ENCODE data around the gene AHRR. TPM values are rescaled to one million over a fixed set of nuclear protein-coding genes. Genes with fewer than 3 reads are reported as not detected.

Gene AHRR
- total and polyA plus RNA-seq, 2 of the 4 experiments (the other 2 are of a cell fraction) = 15.6 to 37.1 TPM

DNA sequence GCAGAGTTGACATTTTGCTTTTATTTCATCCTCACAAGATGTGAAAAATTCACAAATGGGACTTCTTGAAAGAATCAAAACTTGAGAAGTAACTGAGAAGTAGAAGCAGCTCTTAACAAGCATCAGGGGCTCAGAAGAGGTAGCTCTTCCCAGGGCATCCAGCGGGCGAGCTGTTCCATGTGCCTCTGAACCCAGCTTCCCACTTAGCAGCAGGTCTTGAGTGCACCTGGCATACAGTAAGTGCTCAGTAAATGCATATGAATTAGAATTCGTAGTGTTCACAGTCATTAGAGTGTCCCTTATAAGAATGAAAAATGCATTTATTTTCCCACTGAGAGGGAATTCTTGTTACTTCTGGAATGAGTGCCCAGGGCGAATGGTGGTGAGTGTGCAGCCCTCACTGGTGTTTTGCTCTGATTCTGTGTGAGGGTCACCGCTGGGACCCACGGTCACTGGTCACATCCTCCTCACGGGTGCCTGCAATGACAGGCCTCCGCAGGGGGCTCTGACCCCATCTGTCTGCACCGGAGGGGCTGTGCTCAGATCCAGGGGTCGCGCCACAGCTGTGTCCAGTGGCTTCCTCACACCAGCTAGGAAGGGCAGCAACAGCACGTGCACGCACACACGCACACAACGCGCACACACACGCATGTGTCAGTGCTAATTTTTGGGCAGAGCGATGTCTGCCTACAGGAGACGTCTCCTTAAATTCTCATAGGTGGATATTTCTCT lies 148.4 kb downstream of the AHRR start (continued):
- no peak for TF ChIP-seq RAD21 (IDR thresholded peaks at IDR 0.05; ENCODE audit: low read length)

- Histone ChIP-seq H3K4me1 (ENCODE audit: control insufficient read depth, insufficient read depth, low read length) (peaks cover 7% of the 10 kb centered on the region; the same call in 1 of the 2 replicates), H3K4me2 (ENCODE audit: low read depth, low read length) (no peak overlapping the region), H3K27ac (ENCODE audit: insufficient read depth, low read length) (no peak overlapping the region), H2BK5ac (ENCODE audit: low read depth, low read length, poor library complexity, severe bottlenecking) (no peak overlapping the region), H3K9me1 (ENCODE audit: insufficient read depth, low read length) (peaks cover 4% of the 10 kb centered on the region), H4K8ac (ENCODE audit: low read depth in 2 of 2, low read length in 2 of 2) (no peak overlapping the region), H2BK20ac (ENCODE audit: low read depth, low read length) (no peak overlapping the region), H3K9ac (ENCODE audit: low read depth, low read length) (no peak overlapping the region), H3K56ac (ENCODE audit: extremely low read depth, insufficient read depth, low read length) (no peak overlapping the region), H3K18ac (ENCODE audit: low read depth, low read length) (no peak overlapping the region), H4K91ac (ENCODE audit: insufficient read depth, low read depth, low read length) (no peak overlapping the region), H3K4me3 (ENCODE audit: insufficient read depth, low read depth, low read length) (no peak overlapping the region), H2AFZ (replicated peaks; ENCODE audit: low read length, poor library complexity) (no peak overlapping the region), H3K14ac (replicated peaks; ENCODE audit: low read depth, low read length) (no peak overlapping the region), H2AK9ac (replicated peaks; ENCODE audit: low read depth, low read length, poor library complexity) (no peak overlapping the region), H3K36me3 (ENCODE audit: control insufficient read depth, insufficient read depth, low read length) (peaks cover 21% of the 10 kb centered on the region), H2BK120ac (ENCODE audit: low read depth, low read length) (no peak overlapping the region), H2AK5ac (ENCODE audit: low read depth, low read length) (0 out of 2 replicates have a peak overlapping the region, but pooled peaks have one; percentile 67), H3K79me1 (ENCODE audit: low read depth in 1 of 2, low read length in 2 of 2) (peaks cover 15 to 33% of the 10 kb centered on the region in 2 experiments), H3K23ac (ENCODE audit: low read depth, low read length) (no peak overlapping the region), H4K20me1 (ENCODE audit: insufficient read depth, low read length) (peaks cover 4% of the 10 kb centered on the region; the same call in 1 of the 2 replicates), H3K9me3 (ENCODE audit: control insufficient read depth, insufficient read depth, low read length) (no peaks in the 10 kb centered on the region), H2BK15ac (ENCODE audit: low read depth, low read length) (no peak overlapping the region), H4K5ac (ENCODE audit: low read depth, low read length) (no peak overlapping the region), H3K4ac (ENCODE audit: low read depth, low read length) (no peak overlapping the region), H3K27me3 (ENCODE audit: control insufficient read depth, insufficient read depth, low read length) (no peaks in the 10 kb centered on the region)
- WGBS, 2 experiments (ENCODE audit: extremely low coverage in 2 of 2, insufficient read length in 1 of 2) = 94% methylated on average over 22 of the region's 31 CpGs; no CpG with 5 or more reads in 1 of the 2 experiments
- no TSS peak for BruUV-seq (replicated peaks)
- TF ChIP-seq SMC3 (IDR thresholded peaks at IDR 0.05; ENCODE audit: low read depth, low read length) (no peak), POLR2A (IDR thresholded peaks at IDR 0.05; ENCODE audit: low read depth, low read length) (no peak), MAFK (IDR thresholded peaks at IDR 0.05; ENCODE audit: low read depth, low read length) (no peak), BHLHE40 (IDR thresholded peaks at IDR 0.05; ENCODE audit: low read depth, low read length) (no peak), FOS (IDR thresholded peaks at IDR 0.05; ENCODE audit: low read depth, low read length) (no peak), MAZ (IDR thresholded peaks at IDR 0.05; ENCODE audit: borderline replicate concordance, low read depth, low read length) (no peak), CHD1 (IDR thresholded peaks at IDR 0.05; ENCODE audit: low read depth, low read length) (no peak), RCOR1 (IDR thresholded peaks at IDR 0.05; ENCODE audit: insufficient replicate concordance, low read length) (no peak), USF2 (IDR thresholded peaks at IDR 0.05; ENCODE audit: low read depth, low read length) (no peak), MXI1 (IDR thresholded peaks at IDR 0.05; ENCODE audit: borderline replicate concordance, low read depth, low read length) (no peak), NFE2L2 (IDR thresholded peaks at IDR 0.05; ENCODE audit: low read depth, low read length) (no peak), RFX5 (IDR thresholded peaks at IDR 0.05; ENCODE audit: low read depth, low read length) (no peak)
- TF ChIP-seq, protein P1, sequence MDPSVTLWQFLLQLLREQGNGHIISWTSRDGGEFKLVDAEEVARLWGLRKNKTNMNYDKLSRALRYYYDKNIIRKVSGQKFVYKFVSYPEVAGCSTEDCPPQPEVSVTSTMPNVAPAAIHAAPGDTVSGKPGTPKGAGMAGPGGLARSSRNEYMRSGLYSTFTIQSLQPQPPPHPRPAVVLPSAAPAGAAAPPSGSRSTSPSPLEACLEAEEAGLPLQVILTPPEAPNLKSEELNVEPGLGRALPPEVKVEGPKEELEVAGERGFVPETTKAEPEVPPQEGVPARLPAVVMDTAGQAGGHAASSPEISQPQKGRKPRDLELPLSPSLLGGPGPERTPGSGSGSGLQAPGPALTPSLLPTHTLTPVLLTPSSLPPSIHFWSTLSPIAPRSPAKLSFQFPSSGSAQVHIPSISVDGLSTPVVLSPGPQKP (IDR thresholded peaks at IDR 0.05; ENCODE audit: borderline replicate concordance, low read depth, low read length) = no peak
- CTCF ChIA-PET = no interaction called here
- DNase-seq (no peak), ATAC-seq (ENCODE audit: low read depth) (no peak)
- POLR2A ChIA-PET (ENCODE audit: unreplicated experiment) = no interaction called here
- in situ Hi-C loops (cut with MboI; ENCODE audit: low sequenced_read_pairs) (no loop called here), intact Hi-C loops (cut with micrococcal nuclease) (loop anchor here (10.0 kb wide), 1 partner anchor 434 kb away; no protein-coding TSS in a partner anchor), dilution Hi-C loops (cut with HindIII; ENCODE audit: low sequenced_read_pairs, unreplicated experiment) (no loop called here)
Measured at GRCh38 chr5:470961-471749, 149.6 kb downstream of the AHRR start.
